Muscle of back (tissue), 11 donors: ENCODE measurements around the gene SPATA22. TPM values are rescaled to one million over a fixed set of nuclear protein-coding genes. Genes with fewer than 3 reads are reported as not detected.
A peak's percentile ranks its signal among the peaks of the same experiment; 100 is the strongest.
"Not testable (repeated sequence)": the region's sequence is repeated elsewhere in the genome, so short reads cannot be mapped to it uniquely, and the experiment has no call there.

ENCODE experiments used
- DNase-seq, 3 donors: peaks; one replicate each; pipeline versions ENCODE4 v3.0.0 to v3.0.0-alpha.2; 2013
- polyA plus RNA-seq, 10 donors: library from polyadenylated mRNA; unstranded; fragments of 120-200 nt; gene quantifications; one replicate each; pipeline ENCODE4 v1.2.1, GENCODE V29; 2013; ENCODE audit not compliant: insufficient read length in 10 of 10

The SPATA22 gene
- polyA plus RNA-seq, 10 donors = 0.08 to 1.2 (median 0.63) TPM; not detected in 1

DNA sequence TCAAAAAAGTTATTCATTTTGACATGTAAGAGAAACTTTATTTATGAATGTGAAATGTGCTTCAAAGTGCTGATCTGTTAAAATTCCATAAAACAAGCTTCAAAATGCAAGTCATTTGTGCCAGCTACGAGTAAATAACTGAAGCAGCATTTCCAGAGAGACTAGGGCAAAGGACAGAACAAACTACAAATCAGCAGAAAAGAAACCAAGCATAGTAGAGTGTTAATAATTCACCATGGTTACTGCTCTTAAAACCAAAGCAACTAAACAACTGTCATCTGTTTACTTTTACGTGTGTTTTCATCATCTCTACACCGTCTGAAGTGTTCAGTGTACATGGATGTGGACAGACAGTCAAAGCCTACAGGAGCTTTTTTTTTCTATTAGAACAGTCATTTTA lies 2.6 kb upstream of the SPATA22 start:
- DNase-seq = peak; percentile 10 to 62 (median 24)

DNA sequence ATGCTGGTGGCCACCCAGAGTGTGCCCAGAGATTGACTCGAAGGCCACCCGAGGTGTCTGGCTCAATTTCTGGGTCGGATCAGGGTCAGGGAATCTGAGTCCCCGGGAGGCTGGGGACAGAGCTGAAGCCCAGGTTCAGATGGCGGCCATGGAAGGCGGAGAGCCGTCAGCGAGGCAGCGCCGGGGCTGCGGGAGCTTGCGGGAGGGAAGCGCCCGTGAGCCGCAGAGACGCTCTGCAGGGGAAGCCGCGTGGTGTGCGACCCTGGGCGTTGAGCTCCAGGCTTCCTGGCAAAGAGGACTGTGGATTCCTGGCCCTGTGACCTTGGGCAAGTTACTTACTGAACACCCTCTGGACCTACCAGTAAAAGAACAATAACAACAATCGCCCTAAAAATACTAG lies 518 bp upstream of the SPATA22 start:
- DNase-seq = no peak

DNA sequence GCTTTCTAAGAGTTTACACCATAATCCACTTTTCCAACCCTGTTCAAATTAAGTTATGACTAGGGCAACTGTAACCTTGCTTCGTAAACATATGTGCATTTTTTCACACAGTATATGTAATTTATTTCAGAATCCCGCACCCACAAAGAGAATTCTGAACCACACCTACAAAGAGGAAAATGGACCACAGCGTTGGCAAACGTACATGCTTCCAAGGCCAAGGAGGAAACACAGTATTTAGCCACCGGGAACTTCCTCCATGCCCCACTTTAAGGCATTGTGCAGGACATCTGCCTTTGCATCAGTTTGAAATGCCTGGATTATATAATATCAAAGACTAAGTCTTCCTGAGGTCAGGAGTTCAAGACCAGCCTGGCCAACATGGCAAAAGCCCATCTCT lies 2.1 kb downstream of the SPATA22 start:
- no peak for DNase-seq

DNA sequence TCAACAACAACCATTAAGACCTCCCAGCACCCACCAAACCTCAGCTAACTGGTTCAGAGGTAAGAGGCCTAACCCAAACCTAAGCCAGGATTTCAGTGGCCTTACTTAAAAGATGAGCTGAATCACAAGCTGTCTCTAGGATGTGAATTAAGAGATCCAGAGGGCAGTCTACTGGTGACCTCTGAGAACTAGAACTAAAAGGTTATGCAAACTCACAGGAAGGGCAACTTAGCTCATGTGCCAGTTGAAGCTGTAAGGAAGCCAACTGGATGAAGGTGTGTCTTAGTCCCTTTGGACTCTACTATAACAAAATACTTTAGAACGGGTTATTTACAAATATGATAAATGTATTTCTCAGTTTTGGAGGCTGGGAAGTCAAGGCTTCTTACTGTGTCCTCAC lies 5.3 kb downstream of the SPATA22 start:
- DNase-seq = not testable (repeated sequence)

DNA sequence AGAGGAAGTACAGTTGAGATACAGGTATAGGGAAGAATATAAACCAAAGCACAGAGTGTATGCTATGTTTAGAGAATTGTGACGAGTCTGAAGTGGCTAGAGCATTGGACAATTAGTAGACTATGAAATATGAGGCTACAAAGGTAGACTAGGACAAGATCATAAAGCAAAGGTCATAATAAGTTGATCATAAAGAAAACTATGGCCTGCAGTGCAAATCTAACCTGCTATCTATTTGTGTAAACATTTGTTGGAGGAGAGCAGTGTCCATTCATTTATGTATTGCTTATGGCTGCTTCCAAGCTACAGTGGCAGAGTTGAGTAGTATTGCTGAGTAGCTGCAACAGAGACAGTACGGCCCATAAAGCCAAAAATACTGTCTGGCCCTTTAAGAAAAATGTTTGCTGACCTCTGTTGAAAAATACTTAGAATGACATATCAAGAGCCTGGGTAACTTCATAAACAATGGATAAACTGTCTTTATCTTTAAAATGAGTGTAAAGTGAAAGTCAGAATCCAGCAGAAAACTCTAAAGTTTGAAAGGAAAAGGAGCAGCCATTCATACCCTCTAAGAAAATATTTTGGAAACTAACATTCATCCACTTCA lies 23.5 kb downstream of the SPATA22 start:
- DNase-seq = peak in 2 of 3 donors; percentile 0 to 10

DNA sequence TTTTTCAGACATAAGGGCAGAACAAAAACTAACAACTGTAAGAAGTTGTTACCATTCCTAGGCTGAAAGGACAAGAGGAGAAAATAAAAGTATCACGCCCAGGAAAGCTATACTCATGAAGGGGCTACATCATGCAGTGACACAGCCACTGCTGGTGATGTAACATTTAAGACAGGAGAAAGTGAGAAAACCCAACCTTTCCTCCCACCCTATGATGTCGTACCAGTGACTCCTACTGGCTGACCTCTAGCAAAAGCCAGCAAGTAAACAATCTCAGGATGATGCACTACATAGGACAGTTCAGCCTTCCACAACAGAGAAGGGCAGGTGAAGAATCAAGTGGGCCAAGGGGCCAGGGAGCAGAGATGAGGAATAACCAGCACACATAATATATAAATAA lies 24.0 kb downstream of the SPATA22 start:
- DNase-seq = no peak

DNA sequence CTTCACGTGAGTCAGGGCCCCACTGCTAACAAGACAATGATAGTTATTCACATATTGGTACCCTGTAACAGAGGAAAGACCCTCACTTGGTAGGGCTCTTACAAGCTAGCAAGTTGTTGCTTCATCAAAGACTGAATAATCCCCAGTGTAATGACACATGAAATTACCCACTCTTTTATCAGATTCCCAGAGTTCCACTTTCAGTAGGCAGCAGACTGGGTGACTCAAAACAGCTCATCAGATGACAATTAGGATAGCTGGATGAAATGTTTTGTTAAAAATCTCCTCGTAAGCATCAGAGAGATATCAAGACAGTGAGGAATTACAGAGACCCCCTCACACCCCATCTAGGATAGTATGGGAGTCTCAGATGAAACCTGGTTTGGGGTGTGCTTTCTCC lies 31.2 kb downstream of the SPATA22 start:
- no peak for DNase-seq

GRCh38 chr17:3438368-3438767 lies 33.3 kb downstream of the SPATA22 start:
- no peak for DNase-seq

GRCh38 chr17:3433741-3434140 lies 37.9 kb downstream of the SPATA22 start, which contains the start of gene OR1E2:
Gene OR1E2 (minus strand): TSS chr17:3433841. CDS start chr17:3433841, 0 bp downstream.
- DNase-seq = no peak

DNA sequence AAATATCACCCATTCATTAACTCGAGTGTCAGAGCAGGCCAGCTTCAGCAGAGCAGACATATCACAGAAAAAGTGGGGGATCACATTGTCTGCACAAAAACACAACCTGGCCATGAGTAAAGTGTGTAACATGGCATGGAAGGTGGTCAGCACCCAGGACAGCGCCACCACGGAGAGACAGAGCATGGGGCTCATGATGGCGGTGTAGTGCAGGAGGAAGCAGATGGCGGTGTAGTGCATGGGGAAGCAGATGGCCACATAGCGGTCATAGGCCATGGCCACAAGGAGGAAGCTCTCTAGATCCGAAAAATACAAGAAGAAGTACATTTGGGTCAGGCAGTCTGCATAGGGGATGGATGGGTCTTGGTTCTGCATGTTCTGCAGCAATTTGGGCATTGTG lies 38.4 kb downstream of the SPATA22 start:
- peak in 1 of 3 donors; percentile 5 for DNase-seq

- DNase-seq = no peak
These were observed 53.4 kb downstream of the SPATA22 start for GRCh38 chr17:3418222-3418621.

DNA sequence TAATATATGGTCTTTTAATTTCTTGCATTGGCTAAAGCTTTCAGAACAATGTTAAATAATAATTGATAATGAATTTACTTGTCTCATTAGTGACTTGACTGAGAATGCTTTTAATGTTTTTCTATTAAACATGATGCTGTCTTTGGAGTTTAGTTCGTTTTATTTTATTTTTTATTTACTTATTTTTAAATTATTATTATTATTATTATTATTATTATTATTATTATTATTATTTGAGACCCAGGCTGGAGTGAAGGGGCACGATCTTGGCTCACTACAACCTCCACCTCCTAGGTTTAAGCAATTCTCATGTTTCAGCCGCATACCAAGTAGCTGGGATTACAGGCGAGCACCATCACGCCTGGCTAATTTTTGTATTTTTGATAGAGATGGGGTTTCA lies 56.0 kb downstream of the SPATA22 start:
- no peak for DNase-seq

DNA sequence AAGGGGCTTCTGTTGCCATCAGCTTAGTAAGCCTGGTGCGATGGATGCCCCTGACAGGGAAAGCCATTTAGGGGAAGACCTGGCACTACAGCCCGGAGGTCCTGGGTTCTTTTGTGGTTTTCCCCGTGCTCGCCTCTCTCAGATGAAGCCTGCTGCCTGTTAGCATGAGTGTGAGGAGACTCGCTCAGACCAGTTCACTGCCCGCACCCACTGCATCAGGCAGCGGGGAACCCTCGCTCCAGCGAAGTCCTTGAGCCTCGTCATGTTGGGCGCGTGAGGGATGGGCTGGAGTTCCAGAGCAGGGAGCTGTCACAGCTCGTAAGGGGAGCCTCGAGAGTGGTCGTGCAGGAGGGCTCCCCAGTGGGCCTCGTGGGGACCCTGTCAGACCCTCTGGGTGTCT lies 59.4 kb downstream of the SPATA22 start:
- not testable (repeated sequence) for DNase-seq

DNA sequence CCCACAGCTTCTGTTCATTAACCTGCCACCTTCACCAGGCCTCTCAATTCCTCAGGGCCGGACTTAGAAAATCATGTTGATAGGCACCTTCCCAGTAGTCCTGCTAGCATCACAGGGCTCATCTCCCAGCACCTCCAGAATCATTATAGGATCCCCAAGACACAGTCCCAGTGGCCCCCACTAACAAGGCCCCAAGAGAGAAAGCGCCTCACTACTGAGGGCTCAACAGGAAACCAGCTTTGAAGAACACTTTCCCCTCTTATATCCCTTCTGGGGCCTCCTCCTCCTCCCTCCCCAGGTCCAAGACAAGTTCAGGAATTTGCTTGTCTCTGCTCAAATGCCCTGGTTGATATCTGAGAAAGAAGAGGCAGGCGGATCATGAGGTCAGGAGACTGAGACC lies 60.5 kb downstream of the SPATA22 start, which contains the start of gene OR3A3:
Gene OR3A3 (plus strand): TSS at position 301 of the 400 bp plus-strand sequence.
- DNase-seq = no peak

GRCh38 chr17:3403856-3404255 lies 67.8 kb downstream of the SPATA22 start:
- DNase-seq = not testable (repeated sequence)

- no peak for DNase-seq
These were observed 69.8 kb downstream of the SPATA22 start for GRCh38 chr17:3401786-3402185.

DNA sequence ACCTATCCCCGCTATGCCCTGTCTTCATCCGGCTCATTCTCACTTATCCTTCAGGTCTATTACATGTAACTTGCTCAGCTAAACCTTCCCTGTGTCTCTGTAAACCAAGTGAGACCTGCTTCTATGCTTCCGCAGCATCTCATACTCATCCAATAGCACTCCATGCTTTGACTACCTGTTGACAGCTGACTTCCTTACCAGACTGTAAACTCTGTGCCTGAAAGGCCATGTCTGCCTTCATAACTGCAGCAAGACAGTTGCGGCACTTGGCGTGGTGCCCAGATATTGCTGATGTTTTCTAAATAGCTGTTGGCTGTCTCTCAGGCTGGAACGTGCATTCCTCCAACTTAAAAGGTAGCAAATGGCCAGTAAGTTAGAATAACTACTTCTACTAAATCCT lies 71.6 kb downstream of the SPATA22 start:
- DNase-seq = peak in 1 of 3 donors; percentile 5

GRCh38 chr17:3398310-3398709 lies 73.3 kb downstream of the SPATA22 start, which contains the start of gene OR1E1:
Gene OR1E1 (minus strand): TSS chr17:3398410. CDS start chr17:3398410, 0 bp downstream.
- DNase-seq = no peak

- not testable (repeated sequence) for DNase-seq
These were observed 73.8 kb downstream of the SPATA22 start for GRCh38 chr17:3397801-3398200.

Other genes starting within 250 kb of the SPATA22 start
- gene OR3A1, start 173.5 kb downstream of the SPATA22 start, polyA plus RNA-seq = under 1 TPM in 2 of 10 donors, not detected in 8; 0.12 TPM
- under 1 TPM in 9 of 10 donors, not detected in 1; 0.15 to 0.38 (median 0.27) TPM for gene OR3A2, start 85.5 kb downstream of the SPATA22 start, polyA plus RNA-seq
- gene OR1E1, start 73.4 kb downstream of the SPATA22 start, polyA plus RNA-seq = under 1 TPM in 2 of 10 donors, not detected in 8; 0.15 to 0.16 TPM
- gene OR3A3, start 60.4 kb downstream of the SPATA22 start, polyA plus RNA-seq = under 1 TPM in 5 of 10 donors, not detected in 5; 0.04 to 0.17 (median 0.12) TPM
- gene OR1E2, start 38.0 kb downstream of the SPATA22 start, polyA plus RNA-seq = not detected
- gene ASPA, start 4.2 kb upstream of the SPATA22 start, polyA plus RNA-seq = 1 to 10 TPM; 2.6 to 6.7 (median 4.1) TPM
- 1 to 10 TPM; 1.0 to 2.3 (median 1.5) TPM for gene TRPV3, start 86.0 kb upstream of the SPATA22 start, polyA plus RNA-seq
- gene TRPV1, start 137.6 kb upstream of the SPATA22 start, polyA plus RNA-seq = 1 to 10 TPM; 3.2 to 8.8 (median 4.8) TPM
- gene SHPK, start 164.4 kb upstream of the SPATA22 start, polyA plus RNA-seq = 10 to 100 TPM in 1 of 10 donors, 1 to 10 TPM in 9; 4.6 to 10.7 (median 7.3) TPM
- 10 to 100 TPM in 3 of 10 donors, 1 to 10 TPM in 7; 7.2 to 11.7 (median 8.6) TPM for gene CTNS, start 164.9 kb upstream of the SPATA22 start, polyA plus RNA-seq
- gene TAX1BP3, start 196.8 kb upstream of the SPATA22 start, polyA plus RNA-seq = 10 to 100 TPM; 39.9 to 87.0 (median 57.2) TPM
- 10 to 100 TPM; 25.9 to 46.3 (median 34.4) TPM for gene EMC6, start 197.0 kb upstream of the SPATA22 start, polyA plus RNA-seq
- gene P2RX5, start 224.3 kb upstream of the SPATA22 start, polyA plus RNA-seq = 10 to 100 TPM; 18.0 to 33.5 (median 26.4) TPM